ENCODE measurements around the gene DDX1.
A peak's percentile ranks its signal among the peaks of the same experiment; 100 is the strongest.

The DDX1 gene

GRCh38 chr2:15670469-15670868, 78.8 kb downstream of the DDX1 start:
- H3K9me3 ChIP-seq (ENCODE audit: control insufficient read depth, low read length), result no peaks in the 10 kb centered on the region
- H3K27me3 ChIP-seq (replicated peaks; ENCODE audit: control insufficient read depth, insufficient read depth, low read length), result peaks cover 5% of the 10 kb centered on the region
- no peaks in the 10 kb centered on the region for H3K36me3 ChIP-seq (ENCODE audit: control insufficient read depth, insufficient read depth, low read length, severe bottlenecking)
- no peak overlapping the region for H3K9ac ChIP-seq (ENCODE audit: low read length)
- H3K4me1 ChIP-seq (ENCODE audit: control insufficient read depth, insufficient read depth, low read length), result peaks cover 17% of the 10 kb centered on the region
- no peak for DNase-seq (ENCODE audit: low read depth)
- H3K4me3 ChIP-seq (ENCODE audit: low read length), result no peak overlapping the region

- Histone ChIP-seq H3K9ac (ENCODE audit: low read length) (no peak overlapping the region), H3K9me3 (ENCODE audit: control insufficient read depth, low read length) (no peaks in the 10 kb centered on the region), H3K27me3 (replicated peaks; ENCODE audit: control insufficient read depth, insufficient read depth, low read length) (peaks cover 5% of the 10 kb centered on the region), H3K4me1 (ENCODE audit: control insufficient read depth, insufficient read depth, low read length) (peaks cover 17% of the 10 kb centered on the region), H3K4me3 (ENCODE audit: low read length) (no peak overlapping the region), H3K36me3 (ENCODE audit: control insufficient read depth, insufficient read depth, low read length, severe bottlenecking) (no peaks in the 10 kb centered on the region)
- no peak for DNase-seq (ENCODE audit: low read depth)
Observed at GRCh38 chr2:15670981-15671380, 79.3 kb downstream of the DDX1 start.

- Histone ChIP-seq H3K9ac (ENCODE audit: low read length) (no peak overlapping the region), H3K36me3 (ENCODE audit: control insufficient read depth, insufficient read depth, low read length, severe bottlenecking) (no peaks in the 10 kb centered on the region), H3K27me3 (replicated peaks; ENCODE audit: control insufficient read depth, insufficient read depth, low read length) (peaks cover 5% of the 10 kb centered on the region), H3K4me1 (ENCODE audit: control insufficient read depth, insufficient read depth, low read length) (peaks cover 17% of the 10 kb centered on the region), H3K9me3 (ENCODE audit: control insufficient read depth, low read length) (no peaks in the 10 kb centered on the region), H3K4me3 (ENCODE audit: low read length) (no peak overlapping the region)
- no peak for DNase-seq (ENCODE audit: low read depth)
Observed at GRCh38 chr2:15671409-15671808, 79.7 kb downstream of the DDX1 start.

GRCh38 chr2:15671842-15672815, 80.5 kb downstream of the DDX1 start:
- H3K27me3 ChIP-seq (replicated peaks; ENCODE audit: control insufficient read depth, insufficient read depth, low read length), result peaks cover 3% of the 10 kb centered on the region
- H3K9me3 ChIP-seq (ENCODE audit: control insufficient read depth, low read length), result no peaks in the 10 kb centered on the region
- no peak for DNase-seq (ENCODE audit: low read depth)
- H3K4me1 ChIP-seq (ENCODE audit: control insufficient read depth, insufficient read depth, low read length), result peaks cover 17% of the 10 kb centered on the region
- no peak overlapping the region for H3K9ac ChIP-seq (ENCODE audit: low read length)
- H3K4me3 ChIP-seq (ENCODE audit: low read length), result no peak overlapping the region
- no peaks in the 10 kb centered on the region for H3K36me3 ChIP-seq (ENCODE audit: control insufficient read depth, insufficient read depth, low read length, severe bottlenecking)

GRCh38 chr2:15672961-15673918, 81.6 kb downstream of the DDX1 start:
- H3K9ac ChIP-seq (ENCODE audit: low read length), result no peak overlapping the region
- H3K4me3 ChIP-seq (ENCODE audit: low read length), result no peak overlapping the region
- no peak for DNase-seq (ENCODE audit: low read depth)
- no peaks in the 10 kb centered on the region for H3K36me3 ChIP-seq (ENCODE audit: control insufficient read depth, insufficient read depth, low read length, severe bottlenecking)
- H3K4me1 ChIP-seq (ENCODE audit: control insufficient read depth, insufficient read depth, low read length), result peaks cover 12% of the 10 kb centered on the region
- no peaks in the 10 kb centered on the region for H3K9me3 ChIP-seq (ENCODE audit: control insufficient read depth, low read length)
- no peaks in the 10 kb centered on the region for H3K27me3 ChIP-seq (replicated peaks; ENCODE audit: control insufficient read depth, insufficient read depth, low read length)

- peaks cover 9% of the 10 kb centered on the region for H3K4me1 ChIP-seq (ENCODE audit: control insufficient read depth, insufficient read depth, low read length)
- no peaks in the 10 kb centered on the region for H3K9me3 ChIP-seq (ENCODE audit: control insufficient read depth, low read length)
- no peaks in the 10 kb centered on the region for H3K27me3 ChIP-seq (replicated peaks; ENCODE audit: control insufficient read depth, insufficient read depth, low read length)
- peak; percentile 26 for DNase-seq (ENCODE audit: low read depth)
- no peak overlapping the region for H3K9ac ChIP-seq (ENCODE audit: low read length)
- no peaks in the 10 kb centered on the region for H3K36me3 ChIP-seq (ENCODE audit: control insufficient read depth, insufficient read depth, low read length, severe bottlenecking)
- H3K4me3 ChIP-seq (ENCODE audit: low read length), result no peak overlapping the region
Observed at GRCh38 chr2:15673919-15674636, 82.4 kb downstream of the DDX1 start.

GRCh38 chr2:15674637-15675455, 83.2 kb downstream of the DDX1 start:
- H3K4me3 ChIP-seq (ENCODE audit: low read length), result no peak overlapping the region
- H3K9me3 ChIP-seq (ENCODE audit: control insufficient read depth, low read length), result no peaks in the 10 kb centered on the region
- H3K27me3 ChIP-seq (replicated peaks; ENCODE audit: control insufficient read depth, insufficient read depth, low read length), result no peaks in the 10 kb centered on the region
- H3K36me3 ChIP-seq (ENCODE audit: control insufficient read depth, insufficient read depth, low read length, severe bottlenecking), result no peaks in the 10 kb centered on the region
- DNase-seq (ENCODE audit: low read depth), result no peak
- H3K9ac ChIP-seq (ENCODE audit: low read length), result no peak overlapping the region
- H3K4me1 ChIP-seq (ENCODE audit: control insufficient read depth, insufficient read depth, low read length), result peaks cover 9% of the 10 kb centered on the region

GRCh38 chr2:15675456-15676195, 84.0 kb downstream of the DDX1 start:
- no peak for DNase-seq (ENCODE audit: low read depth)
- no peaks in the 10 kb centered on the region for H3K9me3 ChIP-seq (ENCODE audit: control insufficient read depth, low read length)
- H3K9ac ChIP-seq (ENCODE audit: low read length), result no peak overlapping the region
- no peaks in the 10 kb centered on the region for H3K36me3 ChIP-seq (ENCODE audit: control insufficient read depth, insufficient read depth, low read length, severe bottlenecking)
- no peaks in the 10 kb centered on the region for H3K27me3 ChIP-seq (replicated peaks; ENCODE audit: control insufficient read depth, insufficient read depth, low read length)
- peaks cover 9% of the 10 kb centered on the region for H3K4me1 ChIP-seq (ENCODE audit: control insufficient read depth, insufficient read depth, low read length)
- no peak overlapping the region for H3K4me3 ChIP-seq (ENCODE audit: low read length)

- Histone ChIP-seq H3K9me3 (ENCODE audit: control insufficient read depth, low read length) (no peaks in the 10 kb centered on the region), H3K36me3 (ENCODE audit: control insufficient read depth, insufficient read depth, low read length, severe bottlenecking) (no peaks in the 10 kb centered on the region), H3K4me3 (ENCODE audit: low read length) (peak overlapping the region; percentile 40), H3K4me1 (ENCODE audit: control insufficient read depth, insufficient read depth, low read length) (peaks cover 9% of the 10 kb centered on the region), H3K27me3 (replicated peaks; ENCODE audit: control insufficient read depth, insufficient read depth, low read length) (no peaks in the 10 kb centered on the region), H3K9ac (ENCODE audit: low read length) (peak overlapping the region; percentile 41)
- no peak for DNase-seq (ENCODE audit: low read depth)
Observed at GRCh38 chr2:15677141-15677843, 85.6 kb downstream of the DDX1 start.

Data from adipocyte (in vitro differentiated cells).